HUES6 (cell line): ENCODE data around the gene NLRP5.
"Not testable (repeated sequence)": the region's sequence is repeated elsewhere in the genome, so short reads cannot be mapped to it uniquely, and the experiment has no call there.

Source experiments
- H3K27ac ChIP-seq: 2 replicates; pipeline ENCODE4 v1.7.0; 2013; ENCODE audit warnings: low read depth, mild to moderate bottlenecking, low read length, inconsistent platforms
- H3K27me3 ChIP-seq: 2 replicates; pipeline ENCODE4 v1.6.1; 2013; ENCODE audit warnings: low read length; ENCODE audit not compliant: control insufficient read depth, insufficient read depth
- H3K36me3 ChIP-seq: 2 replicates; pipeline ENCODE4 v1.6.1; 2013; ENCODE audit warnings: low read length; ENCODE audit not compliant: control insufficient read depth, insufficient read depth
- H3K4me1 ChIP-seq: 2 replicates; pipeline ENCODE4 v1.6.1; 2013; ENCODE audit warnings: low read length; ENCODE audit not compliant: control insufficient read depth, insufficient read depth
- H3K4me3 ChIP-seq: 2 replicates; pipeline ENCODE4 v1.5.1; 2013; ENCODE audit warnings: low read depth, low read length
- H3K9ac ChIP-seq: one replicate; pipeline ENCODE4 v1.6.1; 2013; ENCODE audit warnings: mild to moderate bottlenecking, low read length
- H3K9me3 ChIP-seq: 2 replicates; pipeline ENCODE4 v1.6.1; 2013; ENCODE audit warnings: low read depth, low read length; ENCODE audit not compliant: control insufficient read depth, insufficient read depth

NLRP5 gene

DNA sequence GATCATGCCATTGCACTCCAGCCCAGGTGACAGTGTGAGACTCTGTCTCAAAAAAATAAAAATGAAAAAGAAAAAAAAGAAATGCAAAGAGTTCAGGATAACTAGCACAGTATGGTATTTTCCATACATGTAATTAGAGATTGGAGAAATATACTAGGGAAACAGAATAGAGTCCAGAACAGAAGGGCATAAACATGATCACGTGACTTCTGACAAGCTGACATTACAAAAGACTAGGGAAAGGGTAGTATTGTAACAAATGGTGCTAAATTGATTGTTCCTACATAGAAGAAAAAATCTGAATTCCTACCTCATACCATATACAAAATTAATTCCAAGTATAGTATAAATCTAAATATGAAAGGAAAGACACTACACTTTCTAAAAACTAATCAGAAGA is 1.3 kb upstream of the NLRP5 start:
- Histone ChIP-seq H3K36me3 (no peaks in the 10 kb centered on the region), H3K27ac (no peak overlapping the region), H3K4me1 (no peaks in the 10 kb centered on the region), H3K4me3 (no peak overlapping the region), H3K9me3 (peaks cover 51% of the 10 kb centered on the region; the same call in 1 of the 2 replicates), H3K9ac (no peak overlapping the region), H3K27me3 (peaks cover 13% of the 10 kb centered on the region; the same call in 1 of the 2 replicates)

DNA sequence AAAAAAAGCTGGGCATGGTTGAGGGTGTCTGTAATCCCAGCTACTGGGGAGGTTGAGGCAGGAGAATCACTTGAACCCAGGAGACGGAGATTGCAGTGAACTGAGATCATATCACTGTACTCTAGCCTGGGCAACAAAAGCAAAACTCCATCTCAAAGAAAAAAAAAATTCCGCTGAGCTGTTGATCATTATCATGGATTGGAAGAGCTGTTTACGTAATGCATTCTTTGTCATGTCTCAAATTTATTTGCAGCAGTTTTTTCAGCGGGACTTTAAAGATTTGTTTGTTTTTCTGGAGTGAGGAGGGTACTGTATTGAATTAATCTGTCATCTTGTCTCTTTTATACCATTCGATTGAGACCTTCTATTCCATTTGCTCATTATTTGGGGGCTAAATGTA is 4.3 kb downstream of the NLRP5 start:
- no peak overlapping the region for H3K27ac ChIP-seq
- H3K36me3 ChIP-seq, result no peaks in the 10 kb centered on the region
- H3K4me3 ChIP-seq, result no peak overlapping the region
- H3K4me1 ChIP-seq, result no peaks in the 10 kb centered on the region
- H3K9ac ChIP-seq, result no peak overlapping the region
- H3K27me3 ChIP-seq, result peaks cover 13% of the 10 kb centered on the region; the same call in 1 of the 2 replicates
- H3K9me3 ChIP-seq, result peaks cover 42% of the 10 kb centered on the region; the same call in 1 of the 2 replicates

GRCh38 chr19:55993492-55993891 is 6.9 kb downstream of the NLRP5 start:
- peaks cover 31% of the 10 kb centered on the region; the same call in 1 of the 2 replicates for H3K9me3 ChIP-seq
- no peaks in the 10 kb centered on the region for H3K36me3 ChIP-seq
- no peaks in the 10 kb centered on the region; the same call in 1 of the 2 replicates for H3K27me3 ChIP-seq
- no peak overlapping the region for H3K9ac ChIP-seq
- H3K27ac ChIP-seq, result no peak overlapping the region
- H3K4me3 ChIP-seq, result no peak overlapping the region
- H3K4me1 ChIP-seq, result no peaks in the 10 kb centered on the region

DNA sequence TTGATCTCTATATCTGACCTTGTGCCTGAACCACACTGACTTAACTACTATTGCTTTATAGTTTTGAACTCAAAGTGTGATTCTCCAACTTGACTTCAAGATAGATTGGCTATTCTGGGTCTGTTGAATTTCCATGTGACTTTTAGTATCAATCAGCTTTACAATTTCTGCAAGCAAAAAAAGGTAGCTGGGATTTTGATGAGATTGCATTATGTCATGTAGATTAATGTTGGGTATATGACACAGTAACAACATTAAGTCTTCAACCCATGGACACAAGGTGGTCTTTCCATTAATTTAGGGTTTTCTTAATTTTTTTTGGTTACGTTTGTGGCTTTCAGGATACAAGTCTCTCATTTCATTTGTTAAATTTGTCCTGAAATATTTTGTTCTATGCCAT is 28.2 kb downstream of the NLRP5 start:
- Histone ChIP-seq H3K27ac (no peak overlapping the region), H3K9ac (no peak overlapping the region), H3K4me3 (no peak overlapping the region), H3K36me3 (no peaks in the 10 kb centered on the region), H3K27me3 (peaks cover 1% of the 10 kb centered on the region; the same call in 1 of the 2 replicates), H3K9me3 (peaks cover 23% of the 10 kb centered on the region; the same call in 1 of the 2 replicates), H3K4me1 (no peaks in the 10 kb centered on the region)

GRCh38 chr19:56015756-56016155 is 29.2 kb downstream of the NLRP5 start:
- no peaks in the 10 kb centered on the region for H3K4me1 ChIP-seq
- peaks cover 17% of the 10 kb centered on the region; the same call in 1 of the 2 replicates for H3K9me3 ChIP-seq
- H3K27ac ChIP-seq, result no peak overlapping the region
- no peak overlapping the region for H3K9ac ChIP-seq
- H3K27me3 ChIP-seq, result no peaks in the 10 kb centered on the region
- no peaks in the 10 kb centered on the region for H3K36me3 ChIP-seq
- H3K4me3 ChIP-seq, result no peak overlapping the region

DNA sequence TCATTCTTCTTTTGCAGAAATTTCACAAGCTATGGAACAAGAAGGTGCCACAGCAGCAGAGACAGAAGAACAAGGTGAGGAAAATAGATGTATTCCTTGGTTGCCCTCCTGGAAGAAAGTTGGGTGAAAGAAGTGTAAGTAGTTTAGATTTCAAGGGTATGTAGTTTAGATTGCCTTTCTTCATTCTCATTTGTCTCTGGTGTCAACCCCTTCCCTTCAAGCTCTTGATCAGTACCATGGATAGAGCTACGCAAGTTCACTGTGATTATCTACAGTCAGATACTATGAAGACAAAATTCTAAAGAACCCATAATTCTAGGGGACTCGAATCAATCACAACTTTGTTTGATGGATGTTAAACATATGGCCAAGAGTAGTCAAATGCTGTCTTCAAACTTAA is 32.8 kb downstream of the NLRP5 start:
- H3K27ac ChIP-seq, H3K4me3 ChIP-seq, H3K9ac ChIP-seq, H3K36me3 ChIP-seq, H3K27me3 ChIP-seq, H3K4me1 ChIP-seq: not testable (repeated sequence)
- peaks cover 36% of the 10 kb centered on the region; the same call in 1 of the 2 replicates for H3K9me3 ChIP-seq

- H3K27me3 ChIP-seq, H3K4me3 ChIP-seq, H3K27ac ChIP-seq, H3K9ac ChIP-seq, H3K36me3 ChIP-seq, H3K4me1 ChIP-seq: not testable (repeated sequence)
- H3K9me3 ChIP-seq, result peaks cover 45% of the 10 kb centered on the region; the same call in 1 of the 2 replicates
Measured at GRCh38 chr19:56020355-56020975, 33.9 kb downstream of the NLRP5 start.

DNA sequence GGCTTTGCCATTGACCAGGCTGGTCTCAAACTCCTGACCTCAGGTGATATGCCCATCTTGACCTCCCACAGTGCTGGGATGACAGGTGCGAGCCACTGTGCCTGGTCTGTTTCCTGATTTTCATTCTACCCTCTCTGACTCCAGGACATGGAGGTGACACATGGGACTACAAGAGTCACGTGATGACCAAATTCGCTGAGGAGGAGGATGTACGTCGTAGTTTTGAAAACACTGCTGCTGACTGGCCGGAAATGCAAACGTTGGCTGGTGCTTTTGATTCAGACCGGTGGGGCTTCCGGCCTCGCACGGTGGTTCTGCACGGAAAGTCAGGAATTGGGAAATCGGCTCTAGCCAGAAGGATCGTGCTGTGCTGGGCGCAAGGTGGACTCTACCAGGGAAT is 40.2 kb downstream of the NLRP5 start:
- H3K36me3 ChIP-seq, result no peaks in the 10 kb centered on the region
- no peaks in the 10 kb centered on the region for H3K4me1 ChIP-seq
- no peak overlapping the region for H3K27ac ChIP-seq
- peaks cover 17% of the 10 kb centered on the region; the same call in 1 of the 2 replicates for H3K27me3 ChIP-seq
- no peak overlapping the region for H3K9ac ChIP-seq
- H3K9me3 ChIP-seq, result peaks cover 72% of the 10 kb centered on the region; the same call in 1 of the 2 replicates
- H3K4me3 ChIP-seq, result no peak overlapping the region

GRCh38 chr19:56053596-56053995 is 67.0 kb downstream of the NLRP5 start:
- H3K9me3 ChIP-seq, result peaks cover 38% of the 10 kb centered on the region; the same call in 1 of the 2 replicates
- H3K36me3 ChIP-seq, result no peaks in the 10 kb centered on the region
- H3K4me1 ChIP-seq, result no peaks in the 10 kb centered on the region
- H3K27ac ChIP-seq, result no peak overlapping the region
- no peak overlapping the region for H3K4me3 ChIP-seq
- peaks cover 31% of the 10 kb centered on the region; the same call in 1 of the 2 replicates for H3K27me3 ChIP-seq
- no peak overlapping the region for H3K9ac ChIP-seq

DNA sequence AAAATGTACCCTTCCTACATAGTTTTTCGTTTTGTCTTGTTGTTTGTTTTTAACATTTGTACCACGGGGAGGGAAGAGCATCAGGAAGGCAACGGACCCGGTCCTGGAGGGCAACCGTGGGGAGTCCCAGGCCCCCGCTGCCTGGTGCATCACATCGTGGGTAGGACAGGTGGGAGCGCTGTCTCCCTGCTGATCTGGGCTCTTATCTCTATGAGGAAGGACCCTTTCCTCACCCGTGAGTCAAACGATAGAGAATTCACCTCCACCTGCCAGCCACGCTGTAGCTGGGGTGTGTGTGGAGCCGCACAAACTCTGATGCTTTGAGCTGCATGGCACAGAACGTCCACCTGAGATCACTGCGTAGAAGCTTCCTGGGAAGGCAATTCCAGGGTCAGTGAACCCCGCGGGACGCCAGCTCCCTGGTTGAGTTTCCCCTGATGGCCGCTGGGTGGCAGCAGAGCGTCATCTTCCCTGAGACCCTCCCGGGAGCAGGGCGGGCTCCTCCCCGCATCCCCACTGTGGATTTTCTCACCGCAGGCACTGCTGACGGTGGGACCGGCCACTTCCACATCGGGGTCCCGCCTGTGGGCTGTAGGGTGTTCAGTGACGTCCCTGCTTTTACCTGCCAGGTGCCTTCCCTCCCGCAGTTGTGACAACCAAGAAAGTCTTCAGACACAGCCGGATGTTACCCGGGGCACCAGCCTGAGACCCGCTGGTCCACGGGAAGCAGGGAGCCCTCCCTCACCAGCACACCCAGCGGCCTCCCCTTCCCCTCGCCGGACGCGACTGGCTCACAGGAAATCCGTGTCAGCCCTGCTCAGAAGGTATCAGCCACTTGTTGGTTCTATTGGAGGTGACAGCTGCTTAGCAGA is 79.8 kb downstream of the NLRP5 start:
- no peak overlapping the region for H3K27ac ChIP-seq
- peak overlapping the region; percentile 61 for H3K4me3 ChIP-seq
- peaks cover 43% of the 10 kb centered on the region for H3K27me3 ChIP-seq
- peaks cover 19% of the 10 kb centered on the region; the same call in 1 of the 2 replicates for H3K9me3 ChIP-seq
- peak overlapping the region; percentile 14 for H3K9ac ChIP-seq
- no peaks in the 10 kb centered on the region for H3K4me1 ChIP-seq
- H3K36me3 ChIP-seq, result no peaks in the 10 kb centered on the region

DNA sequence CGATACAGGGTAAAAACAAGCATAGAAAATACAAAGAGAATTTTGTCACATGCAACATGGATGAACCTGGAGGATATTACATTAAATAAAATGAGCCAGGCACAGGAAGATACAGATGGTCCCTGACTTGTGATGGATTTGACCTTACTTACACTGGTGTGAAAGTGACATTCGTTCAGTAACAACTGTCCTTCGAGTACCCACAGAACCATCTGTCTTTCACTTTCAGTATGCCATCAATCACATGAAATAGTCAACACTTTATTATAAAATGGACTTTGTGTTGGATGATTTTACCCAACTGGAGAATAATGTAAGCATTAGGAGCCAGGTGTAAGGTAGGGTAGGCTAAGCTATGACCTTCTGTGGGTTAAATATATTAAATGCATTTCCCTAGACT is 83.1 kb downstream of the NLRP5 start:
- H3K36me3 ChIP-seq, result no peaks in the 10 kb centered on the region
- no peak overlapping the region for H3K27ac ChIP-seq
- peaks cover 3% of the 10 kb centered on the region; the same call in 1 of the 2 replicates for H3K9me3 ChIP-seq
- H3K4me1 ChIP-seq, result no peaks in the 10 kb centered on the region
- peaks cover 26% of the 10 kb centered on the region for H3K27me3 ChIP-seq
- H3K4me3 ChIP-seq, result no peak overlapping the region
- no peak overlapping the region for H3K9ac ChIP-seq
